ENCODE results near the gene SLC9A9. TPM values are rescaled to one million over a fixed set of nuclear protein-coding genes. Genes with fewer than 3 reads are reported as not detected.

SLC9A9 gene
- total and polyA plus RNA-seq, 2 of the 8 experiments (the other 6 are each of a cell fraction or from before 2014, with no cell fraction given), result 0.48 to 1.1 TPM

GRCh38 chr3:143707848-143708247 is 140.4 kb downstream of the SLC9A9 start:
- ChIA-PET CTCF (ENCODE audit: partially characterized antibody) (interaction anchor here (1.4 kb wide), 1 partner anchor 34 kb away, joined by 3 read pairs; no protein-coding TSS in a partner anchor), POLR2A (ENCODE audit: partially characterized antibody) (no interaction called here)
- H4K5ac ChIP-seq (ENCODE audit: insufficient read length, low read depth, low read length), result no peak overlapping the region
- no peak overlapping the region for H4K8ac ChIP-seq (ENCODE audit: extremely low read depth, insufficient read depth, low read length)
- H3K79me2 ChIP-seq (ENCODE audit: control insufficient read depth in 1 of 2, insufficient read depth in 2 of 2, low read length in 2 of 2), result no peaks in the 10 kb centered on the region
- no peak overlapping the region; the same call in 1 of the 2 replicates for H2BK5ac ChIP-seq (ENCODE audit: low read depth, low read length)
- H3K27ac ChIP-seq (ENCODE audit: low read depth, low read length), result no peak overlapping the region
- no peak overlapping the region for H3K9ac ChIP-seq (replicated peaks in 1 of 4; ENCODE audit: extremely low read depth in 1 of 4, low read depth in 3 of 4, low read length in 3 of 4)
- no peaks in the 10 kb centered on the region for H3K36me3 ChIP-seq (ENCODE audit: control insufficient read depth in 2 of 4, insufficient read depth in 4 of 4, low read length in 3 of 4)
- H2BK12ac ChIP-seq (ENCODE audit: low read depth, low read length), result no peak overlapping the region
- no peak overlapping the region for H3K23ac ChIP-seq (ENCODE audit: insufficient read length)
- H3K4ac ChIP-seq (replicated peaks; ENCODE audit: insufficient read length, low read depth, low read length), result no peak overlapping the region
- H2AK5ac ChIP-seq (ENCODE audit: low read depth, low read length), result no peak overlapping the region
- DNase-seq (ENCODE audit: low read depth in 1 of 2, low spot score in 2 of 2) (no peak), FAIRE-seq (no peak)
- H2BK15ac ChIP-seq (ENCODE audit: low read length), result no peak overlapping the region
- no peaks in the 10 kb centered on the region for H3K79me1 ChIP-seq (ENCODE audit: low read depth, low read length)
- no peak overlapping the region for H4K91ac ChIP-seq (replicated peaks; ENCODE audit: insufficient read length, low read length)
- H3K14ac ChIP-seq (ENCODE audit: insufficient read length), result no peak overlapping the region
- H2BK20ac ChIP-seq (ENCODE audit: low read length), result no peak overlapping the region
- H2BK120ac ChIP-seq (replicated peaks; ENCODE audit: low read depth, low read length), result no peak overlapping the region
- H3K4me2 ChIP-seq (ENCODE audit: insufficient read depth in 1 of 2, low read depth in 2 of 2, low read length in 2 of 2), result no peak overlapping the region
- H4K20me1 ChIP-seq (replicated peaks in 1 of 2; ENCODE audit: control insufficient read depth in 1 of 2, insufficient read depth in 2 of 2, low read length in 2 of 2), result no peaks in the 10 kb centered on the region
- H3K18ac ChIP-seq (ENCODE audit: extremely low read depth, low read length), result no peak overlapping the region
- H3K9me3 ChIP-seq (ENCODE audit: insufficient read depth in 2 of 2, low read depth in 1 of 2, low read length in 1 of 2), result no peaks in the 10 kb centered on the region
- no peak overlapping the region for H3K56ac ChIP-seq (replicated peaks; ENCODE audit: insufficient read length, low read depth, low read length)
- H3K23me2 ChIP-seq (ENCODE audit: low read depth, low read length), result no peaks in the 10 kb centered on the region
- 92% methylated on average over 1 of the region's 1 CpG; no CpG with 5 or more reads in 1 of the 2 experiments for WGBS, 2 experiments (ENCODE audit: extremely low coverage in 1 of 2, insufficient coverage in 1 of 2, insufficient read length in 1 of 2, insufficient replicate concordance in 2 of 2, low coverage in 1 of 2, low lambda C conversion rate in 2 of 2, missing lambda C conversion rate in 1 of 2)
- no peaks in the 10 kb centered on the region for H3K27me3 ChIP-seq (replicated peaks in 1 of 4; ENCODE audit: control insufficient read depth in 3 of 4, extremely low read depth in 1 of 4, insufficient read depth in 3 of 4, low read length in 3 of 4)
- H2AFZ ChIP-seq (ENCODE audit: low read length), result no peak overlapping the region
- no peak overlapping the region for H3K4me3 ChIP-seq (ENCODE audit: extremely low read depth in 1 of 4, insufficient read depth in 2 of 4, low read depth in 3 of 4, low read length in 4 of 4)
- H3K4me1 ChIP-seq (replicated peaks in 1 of 4; ENCODE audit: control insufficient read depth in 3 of 4, insufficient read depth in 4 of 4, low read length in 3 of 4), result no peaks in the 10 kb centered on the region
- TF ChIP-seq TCF12 (IDR thresholded peaks at IDR 0.05; ENCODE audit: low read depth, low read length) (no peak), ASH2L (IDR thresholded peaks at IDR 0.05; ENCODE audit: low read length) (no peak), SIN3A (conservative IDR thresholded peaks at IDR 0.05 in 1 of 2, IDR thresholded peaks at IDR 0.05 in 1 of 2; ENCODE audit: low read depth in 1 of 2, low read length in 2 of 2) (no peak), SP1 (IDR thresholded peaks at IDR 0.05; ENCODE audit: low read depth, low read length) (no peak), RFX5 (IDR thresholded peaks at IDR 0.05; ENCODE audit: borderline replicate concordance, low read depth, low read length) (no peak), CHD1 (IDR thresholded peaks at IDR 0.05; ENCODE audit: low read depth, low read length) (no peak), SUZ12 (IDR thresholded peaks at IDR 0.05; ENCODE audit: low read length) (no peak), ATF2 (IDR thresholded peaks at IDR 0.05; ENCODE audit: low read length) (no peak), POU5F1 (IDR thresholded peaks at IDR 0.05; ENCODE audit: low read depth, low read length) (no peak), JUND (IDR thresholded peaks at IDR 0.05; ENCODE audit: low read length) (no peak), SP4 (IDR thresholded peaks at IDR 0.05; ENCODE audit: low read length) (no peak), TEAD4 (IDR thresholded peaks at IDR 0.05; ENCODE audit: low read depth, low read length) (no peak), POLR2A (IDR thresholded peaks at IDR 0.05; ENCODE audit: control extremely low read depth in 1 of 2, low read depth in 2 of 2, low read length in 2 of 2) (no peak), HDAC2 (IDR thresholded peaks at IDR 0.05; ENCODE audit: borderline replicate concordance in 1 of 2, low read depth in 2 of 2, low read length in 2 of 2) (no peak)
